T-helper 2 cell (primary cell): ENCODE data around the gene LIM2.
"Not testable (repeated sequence)": the region's sequence is repeated elsewhere in the genome, so short reads cannot be mapped to it uniquely, and the experiment has no call there.

ENCODE experiments used
- DNase-seq, 5 experiments: peaks; one replicate each; pipeline versions ENCODE4 v3.0.0 to v3.0.0-alpha.2; 2012 to 2022
- total RNA-seq, 2 donors: gene quantifications; one replicate each; lab custom pipeline; 2026; lab: John Stamatoyannopoulos, UW

LIM2 gene
- total RNA-seq = 0 reads per million in 2 donors

- no peak for DNase-seq
Observed at GRCh38 chr19:51387924-51388389, at the start of gene LIM2. Gene LIM2, minus strand, starts transcription at chr19:51387974. Its CDS starts 531 bp downstream, at chr19:51387443.

GRCh38 chr19:51434456-51434855 lies 46.7 kb upstream of the LIM2 start:
- DNase-seq = no peak

GRCh38 chr19:51433043-51433442 lies 45.3 kb upstream of the LIM2 start:
- no peak for DNase-seq

- no peak for DNase-seq
Observed at GRCh38 chr19:51431124-51431523, 43.4 kb upstream of the LIM2 start.

- no peak for DNase-seq
Observed at GRCh38 chr19:51430221-51430620, 42.4 kb upstream of the LIM2 start.

GRCh38 chr19:51427201-51427600 lies 39.4 kb upstream of the LIM2 start:
- DNase-seq = no peak

GRCh38 chr19:51422053-51422448 lies 34.3 kb upstream of the LIM2 start:
- DNase-seq = peak; percentile 60 to 84 (median 76)

GRCh38 chr19:51421229-51422052 lies 33.7 kb upstream of the LIM2 start:
- no peak for DNase-seq

GRCh38 chr19:51420511-51420910 lies 32.7 kb upstream of the LIM2 start:
- DNase-seq = not testable (repeated sequence)

- no peak for DNase-seq
Observed at GRCh38 chr19:51418707-51419106, 30.9 kb upstream of the LIM2 start.

GRCh38 chr19:51417810-51418157 lies 30.0 kb upstream of the LIM2 start:
- no peak for DNase-seq

- DNase-seq = peak in 1 of 5 experiments; percentile 69
Observed at GRCh38 chr19:51417107-51417809, 29.5 kb upstream of the LIM2 start, which contains the start of gene SIGLEC10. Gene SIGLEC10, minus strand, starts transcription at chr19:51417642. Its CDS starts 61 bp downstream, at chr19:51417581.

GRCh38 chr19:51416422-51416821 lies 28.6 kb upstream of the LIM2 start:
- DNase-seq = not testable (repeated sequence)

GRCh38 chr19:51415187-51415586 lies 27.4 kb upstream of the LIM2 start:
- DNase-seq = no peak

- no peak for DNase-seq
Observed at GRCh38 chr19:51410950-51411748, 23.4 kb upstream of the LIM2 start.

GRCh38 chr19:51407511-51408131 lies 19.8 kb upstream of the LIM2 start:
- DNase-seq = peak in 2 of 5 experiments; percentile 41 to 69

GRCh38 chr19:51402117-51402516 lies 14.3 kb upstream of the LIM2 start:
- DNase-seq = no peak

- DNase-seq = not testable (repeated sequence)
Observed at GRCh38 chr19:51399936-51400335, 12.2 kb upstream of the LIM2 start.

- no peak for DNase-seq
Observed at GRCh38 chr19:51399231-51399630, 11.5 kb upstream of the LIM2 start.

GRCh38 chr19:51398096-51398704 lies 10.4 kb upstream of the LIM2 start:
- peak in 1 of 5 experiments; percentile 67 for DNase-seq

- not testable (repeated sequence) for DNase-seq
Observed at GRCh38 chr19:51397453-51397852, 9.7 kb upstream of the LIM2 start.

- no peak for DNase-seq
Observed at GRCh38 chr19:51396175-51396574, 8.4 kb upstream of the LIM2 start.
